H1 (cell line): ENCODE data around the gene GSKIP. TPM values are rescaled to one million over a fixed set of nuclear protein-coding genes. Genes with fewer than 3 reads are reported as not detected.

Source experiments
- CBX5 ChIP-seq: fragments of 300-800, 300-1000 bp; sonication (generic); IDR thresholded peaks from 2 replicates; pipeline ENCODE4 v1.7.1; 2016; ENCODE audit warnings: antibody characterized with exemption, low read length, low read depth
- CHD1 ChIP-seq: IDR thresholded peaks from 2 replicates; pipeline ENCODE4 v1.6.1; 2012; ENCODE audit warnings: low read depth, low read length, improper control_type of control experiment
- CHD7 ChIP-seq: fragments of 300-600 bp; sonication (generic); IDR thresholded peaks from 2 replicates; pipeline ENCODE4 v1.7.1; 2012; ENCODE audit warnings: low read length, moderate library complexity, mild to moderate bottlenecking, inconsistent platforms; ENCODE audit not compliant: insufficient replicate concordance
- E2F6 ChIP-seq: IDR thresholded peaks from 2 replicates; pipeline ENCODE4 v1.6.1; 2012; ENCODE audit warnings: inconsistent platforms
- FOSL1 ChIP-seq: IDR thresholded peaks from 2 replicates; pipeline ENCODE4 v1.6.1; 2011; ENCODE audit warnings: mild to moderate bottlenecking, low read depth, low read length, moderate library complexity; ENCODE audit not compliant: insufficient read depth
- HDAC2 ChIP-seq, 2 experiments: fragments of 300-600 bp in 1 of 2; sonication (generic) in 1 of 2; IDR thresholded peaks; 2 replicates each; pipeline ENCODE4 v1.6.1; 2011 to 2012; ENCODE audit warnings: low read depth in 2 of 2, low read length in 2 of 2, mild to moderate bottlenecking in 2 of 2, moderate library complexity in 2 of 2, borderline replicate concordance in 1 of 2, inconsistent platforms in 1 of 2
- KDM5A ChIP-seq: fragments of 200-600 bp; IDR thresholded peaks from 2 replicates; pipeline ENCODE4 v1.7.1; 2012; ENCODE audit warnings: mild to moderate bottlenecking, low read length, inconsistent platforms, mixed read lengths
- RFX5 ChIP-seq: IDR thresholded peaks from 2 replicates; pipeline ENCODE4 v1.6.1; 2011; ENCODE audit warnings: low read depth, low read length, improper control_type of control experiment, borderline replicate concordance
- SRF ChIP-seq: IDR thresholded peaks from 2 replicates; pipeline ENCODE4 v1.6.1; 2011; ENCODE audit warnings: mild to moderate bottlenecking, low read depth, low read length, moderate library complexity
- polyA plus RNA-seq, 7 experiments: library from polyadenylated mRNA; depleted of rRNA in 3 of 7; stranded (reverse) in 5 of 7; unstranded in 2 of 7; fragments of >200 nt in 5 of 7; fragments of 200-250 nt in 2 of 7; gene quantifications; 1 replicate in 5 of 7; 2 replicates in 1 of 7; 4 replicates in 1 of 7; pipeline versions ENCODE4 v1.2.1 to v1.2.3, GENCODE V29; 2011 to 2013; ENCODE audit warnings: missing spikeins in 2 of 7, mixed read lengths in 2 of 7
- total RNA-seq: library from RNA; stranded (reverse); fragmentation: NEBNext Ultra II Directional; extraction: Animal tissue kit (Norgen Biotek cat#: 25700); gene quantifications from 2 replicates; pipeline ENCODE4 v1.2.1, GENCODE V29; 2021

Gene GSKIP
- total and polyA plus RNA-seq, 2 of the 8 experiments (the other 6 are each of a cell fraction or from before 2014, with no cell fraction given), result 20.3 to 37.1 TPM

- TF ChIP-seq CHD7, result no peak
- no peak for TF ChIP-seq SRF
- no peak for TF ChIP-seq FOSL1
- no peak for TF ChIP-seq KDM5A
- TF ChIP-seq CBX5, result no peak
- TF ChIP-seq E2F6, result no peak
- TF ChIP-seq RFX5, result no peak
- no peak for TF ChIP-seq CHD1
- no peak for TF ChIP-seq HDAC2 (IDR thresholded peaks at IDR 0.05; ENCODE audit: borderline replicate concordance in 1 of 2, low read depth in 2 of 2, low read length in 2 of 2)
Measured at GRCh38 chr14:96357216-96357615, 6.1 kb upstream of the GSKIP start (continued).
